Keratinocyte (primary cell): ENCODE data around the gene FBXO31. TPM values are rescaled to one million over a fixed set of nuclear protein-coding genes. Genes with fewer than 3 reads are reported as not detected.

Experiments
- DNase-seq: peaks from one replicate; pipeline ENCODE4 v3.0.0-alpha.2; 2011; ENCODE audit warnings: low read depth, missing footprints, low spot score
- FAIRE-seq: peaks from 2 replicates; lab custom pipeline; 2011; peaks lifted over from hg19 to GRCh38; lab: Jason Lieb, UNC
- H2AFZ ChIP-seq: 2 replicates; pipeline ENCODE4 v1.6.0; 2012; ENCODE audit warnings: low read length, control low read depth, inconsistent platforms; ENCODE audit not compliant: control insufficient read depth
- H3K27ac ChIP-seq: 2 replicates; pipeline ENCODE4 v1.5.1; 2011; ENCODE audit warnings: low read length; ENCODE audit not compliant: control insufficient read depth, insufficient read depth
- H3K27me3 ChIP-seq: 3 replicates; pipeline ENCODE4 v1.6.0; 2011; ENCODE audit warnings: low read length; ENCODE audit not compliant: control insufficient read depth, insufficient read depth; ENCODE audit errors: extremely low read depth
- H3K36me3 ChIP-seq, 2 experiments: 2 replicates in 1 of 2; 3 replicates in 1 of 2; pipeline ENCODE4 v1.5.1; 2011; ENCODE audit warnings: low read length in 2 of 2, mild to moderate bottlenecking in 1 of 2; ENCODE audit not compliant: control insufficient read depth in 2 of 2, insufficient read depth in 2 of 2; ENCODE audit errors: extremely low read depth in 1 of 2
- H3K4me1 ChIP-seq: 3 replicates; pipeline ENCODE4 v1.5.1; 2011; ENCODE audit warnings: low read length; ENCODE audit not compliant: control insufficient read depth, insufficient read depth; ENCODE audit errors: extremely low read depth
- H3K4me2 ChIP-seq: 3 replicates; pipeline ENCODE4 v1.6.0; 2011; ENCODE audit warnings: low read depth, low read length; ENCODE audit not compliant: control insufficient read depth, insufficient read depth; ENCODE audit errors: extremely low read depth
- H3K4me3 ChIP-seq, 3 experiments: fragments of 200-600 bp in 1 of 3; sonication (generic) in 1 of 3; 2 replicates in 2 of 3; 3 replicates in 1 of 3; pipeline ENCODE4 v1.5.1; 2011 to 2016; ENCODE audit warnings: low read length in 3 of 3, mild to moderate bottlenecking in 3 of 3, control low read depth in 2 of 3, inconsistent platforms in 1 of 3, low read depth in 1 of 3, mixed read lengths in 1 of 3, mixed run types in 1 of 3, moderate library complexity in 1 of 3; ENCODE audit not compliant: control insufficient read depth in 2 of 3, insufficient read depth in 2 of 3; ENCODE audit errors: extremely low read depth in 1 of 3
- H3K79me2 ChIP-seq: 2 replicates; pipeline ENCODE4 v1.6.0; 2012; ENCODE audit warnings: low read length; ENCODE audit not compliant: control insufficient read depth, insufficient read depth
- H3K9ac ChIP-seq: 3 replicates; pipeline ENCODE4 v1.6.0; 2011; ENCODE audit warnings: low read length; ENCODE audit not compliant: control insufficient read depth, insufficient read depth; ENCODE audit errors: extremely low read depth
- H3K9me1 ChIP-seq: 3 replicates; pipeline ENCODE4 v1.6.0; 2011; ENCODE audit warnings: low read length; ENCODE audit not compliant: control insufficient read depth, insufficient read depth; ENCODE audit errors: extremely low read depth
- H3K9me3 ChIP-seq: 2 replicates; pipeline ENCODE4 v1.5.1; 2012; ENCODE audit warnings: low read depth, low read length; ENCODE audit not compliant: control insufficient read depth
- H4K20me1 ChIP-seq: 3 replicates; pipeline ENCODE4 v1.6.0; 2011; ENCODE audit warnings: low read length; ENCODE audit not compliant: control insufficient read depth, insufficient read depth; ENCODE audit errors: extremely low read depth
- EZH2 ChIP-seq: IDR thresholded peaks from one replicate; pipeline ENCODE4 v1.6.1; 2012; ENCODE audit warnings: inconsistent platforms, mild to moderate bottlenecking, low read length, moderate library complexity
- dilution Hi-C: fragments of 300-500 bp; cut with MboI; formaldehyde crosslinking; loops from one replicate; pipeline ENCODE4 v1.7.0; 2020; ENCODE audit warnings: low sequenced_read_pairs; ENCODE audit not compliant: extremely low pct_ligation_motif_present
- polyA plus RNA-seq, 5 experiments: library from polyadenylated mRNA; depleted of rRNA in 3 of 5; stranded (reverse) in 3 of 5; stranded (forward) in 1 of 5; unstranded in 1 of 5; fragments of >200 nt; gene quantifications; 1 replicate in 1 of 5; 2 replicates in 3 of 5; 3 replicates in 1 of 5; pipeline versions ENCODE4 v1.2.1 to v1.2.3, GENCODE V29; 2011 to 2012; ENCODE audit warnings: missing spikeins in 2 of 5, low read depth in 1 of 5, low replicate concordance in 1 of 5
- TF ChIP-seq, protein P1 (sequence below), 3 experiments: IDR thresholded peaks in 1 of 3; conservative IDR thresholded peaks in 1 of 3; optimal IDR thresholded peaks in 1 of 3; 2 replicates in 2 of 3; 3 replicates in 1 of 3; pipeline versions ENCODE3 to v1.5.1; 2011; ENCODE audit warnings: low read length in 3 of 3, mild to moderate bottlenecking in 3 of 3, moderate library complexity in 2 of 3, control low read depth in 1 of 3, inconsistent platforms in 1 of 3; ENCODE audit not compliant: insufficient read depth in 2 of 3; ENCODE audit errors: extremely low read depth in 1 of 3

Gene FBXO31
- polyA plus RNA-seq, 1 donor (not counting 4 experiments of a cell fraction or from before 2014, with no cell fraction given), result 17.0 TPM

DNA sequence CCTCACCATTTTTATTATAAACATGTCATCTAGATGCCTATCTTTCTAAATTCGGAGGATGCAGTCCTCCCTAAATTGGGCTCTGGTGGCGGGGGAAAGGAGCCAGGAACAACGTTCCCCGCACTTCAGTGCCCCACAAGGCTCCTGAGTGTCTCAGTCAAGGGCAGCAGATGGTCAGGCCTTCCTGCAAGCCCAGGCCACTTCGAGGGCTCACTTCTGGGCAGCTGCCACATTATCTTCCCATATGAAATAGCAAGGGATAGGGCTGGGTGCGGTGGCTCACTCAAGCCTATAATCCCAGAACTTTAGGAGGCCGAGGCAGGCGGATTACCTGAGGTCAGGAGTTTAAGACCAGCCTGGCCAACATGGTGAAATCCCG lies 32.3 kb downstream of the FBXO31 start:
- DNase-seq (no peak), FAIRE-seq (no peak)
- dilution Hi-C loops, result no loop called here
- Histone ChIP-seq H3K4me3 (no peak overlapping the region), H3K36me3 (peaks cover 0 to 7% of the 10 kb centered on the region in 2 experiments), H3K27ac (no peak overlapping the region), H3K9me1 (no peaks in the 10 kb centered on the region), H3K9ac (no peak overlapping the region), H3K79me2 (peaks cover 20% of the 10 kb centered on the region), H2AFZ (no peak overlapping the region), H3K9me3 (no peaks in the 10 kb centered on the region), H3K4me1 (no peaks in the 10 kb centered on the region), H3K27me3 (no peaks in the 10 kb centered on the region), H4K20me1 (no peaks in the 10 kb centered on the region), H3K4me2 (no peak overlapping the region)
- TF ChIP-seq, protein P1, sequence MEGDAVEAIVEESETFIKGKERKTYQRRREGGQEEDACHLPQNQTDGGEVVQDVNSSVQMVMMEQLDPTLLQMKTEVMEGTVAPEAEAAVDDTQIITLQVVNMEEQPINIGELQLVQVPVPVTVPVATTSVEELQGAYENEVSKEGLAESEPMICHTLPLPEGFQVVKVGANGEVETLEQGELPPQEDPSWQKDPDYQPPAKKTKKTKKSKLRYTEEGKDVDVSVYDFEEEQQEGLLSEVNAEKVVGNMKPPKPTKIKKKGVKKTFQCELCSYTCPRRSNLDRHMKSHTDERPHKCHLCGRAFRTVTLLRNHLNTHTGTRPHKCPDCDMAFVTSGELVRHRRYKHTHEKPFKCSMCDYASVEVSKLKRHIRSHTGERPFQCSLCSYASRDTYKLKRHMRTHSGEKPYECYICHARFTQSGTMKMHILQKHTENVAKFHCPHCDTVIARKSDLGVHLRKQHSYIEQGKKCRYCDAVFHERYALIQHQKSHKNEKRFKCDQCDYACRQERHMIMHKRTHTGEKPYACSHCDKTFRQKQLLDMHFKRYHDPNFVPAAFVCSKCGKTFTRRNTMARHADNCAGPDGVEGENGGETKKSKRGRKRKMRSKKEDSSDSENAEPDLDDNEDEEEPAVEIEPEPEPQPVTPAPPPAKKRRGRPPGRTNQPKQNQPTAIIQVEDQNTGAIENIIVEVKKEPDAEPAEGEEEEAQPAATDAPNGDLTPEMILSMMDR (optimal IDR thresholded peaks at IDR 0.05 in 1 of 3, IDR thresholded peaks at IDR 0.05 in 1 of 3, conservative IDR thresholded peaks at IDR 0.05 in 1 of 3; ENCODE audit: extremely low read depth in 1 of 3, insufficient read depth in 2 of 3, low read length in 3 of 3), result no peak
- no peak for TF ChIP-seq EZH2

DNA sequence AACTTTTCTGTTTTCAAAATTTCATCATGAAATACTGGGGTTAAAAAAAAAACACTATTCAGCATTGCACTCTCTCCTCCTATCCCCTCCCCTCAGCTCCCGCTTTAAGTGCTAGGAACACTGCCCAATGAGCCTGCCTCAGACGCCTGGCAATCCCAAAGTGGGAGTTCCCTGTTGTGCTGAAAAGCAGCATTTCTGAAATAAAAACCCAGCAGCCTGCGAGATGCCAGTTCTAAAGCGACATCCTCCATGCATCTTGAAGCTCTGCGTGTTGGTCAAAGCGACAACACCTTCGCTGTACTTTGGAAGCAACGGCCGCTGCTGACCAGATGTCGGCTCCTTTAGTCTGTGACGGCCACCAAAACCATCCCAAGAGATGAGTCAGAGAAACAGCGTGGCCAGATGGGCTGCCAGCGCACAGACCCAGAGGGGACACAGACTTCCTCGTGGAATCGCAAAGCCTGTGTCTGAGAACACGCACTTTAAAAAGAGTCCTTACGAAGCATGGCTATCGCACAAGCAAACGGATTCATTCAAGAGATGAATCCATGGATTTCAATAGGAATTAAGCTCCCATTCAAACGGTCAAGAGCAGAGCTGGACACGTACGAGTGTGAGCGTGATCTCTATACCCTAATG lies 32.8 kb downstream of the FBXO31 start:
- no peaks in the 10 kb centered on the region for H3K4me1 ChIP-seq
- TF ChIP-seq, protein P1 (optimal IDR thresholded peaks at IDR 0.05 in 1 of 3, IDR thresholded peaks at IDR 0.05 in 1 of 3, conservative IDR thresholded peaks at IDR 0.05 in 1 of 3; ENCODE audit: extremely low read depth in 1 of 3, insufficient read depth in 2 of 3, low read length in 3 of 3), result no peak
- TF ChIP-seq EZH2, result no peak
- H3K4me2 ChIP-seq, result no peak overlapping the region
- FAIRE-seq, result no peak
- no peak overlapping the region for H3K4me3 ChIP-seq
- peaks cover 0 to 7% of the 10 kb centered on the region in 2 experiments for H3K36me3 ChIP-seq
- no peak for DNase-seq
- no peak overlapping the region for H3K9ac ChIP-seq
- H2AFZ ChIP-seq, result no peak overlapping the region
- H3K79me2 ChIP-seq, result peaks cover 20% of the 10 kb centered on the region
- dilution Hi-C loops, result no loop called here
- no peaks in the 10 kb centered on the region for H3K27me3 ChIP-seq
- H3K27ac ChIP-seq, result no peak overlapping the region
- no peaks in the 10 kb centered on the region for H3K9me3 ChIP-seq
- H3K9me1 ChIP-seq, result no peaks in the 10 kb centered on the region
- H4K20me1 ChIP-seq, result no peaks in the 10 kb centered on the region
